Thyroid gland (tissue), 4 donors: ENCODE data around the gene APRT.

Experiments
- CTCF ChIP-seq, 6 experiments: fragments of 200-600 bp in 3 of 6; fragments of 450-650 bp in 3 of 6; sonication (generic) in 3 of 6; IDR thresholded peaks; one replicate each; pipeline ENCODE4 v1.5.1; 2016 to 2019; ENCODE audit warnings: antibody characterized with exemption in 6 of 6, mild to moderate bottlenecking in 2 of 6, inconsistent platforms in 1 of 6, moderate library complexity in 1 of 6
- POLR2A ChIP-seq, 2 donors: fragments of 450-650 bp; IDR thresholded peaks; one replicate each; pipeline ENCODE4 v1.6.1; 2017; ENCODE audit warnings: antibody characterized with exemption in 2 of 2, mild to moderate bottlenecking in 2 of 2, moderate library complexity in 1 of 2

DNA sequence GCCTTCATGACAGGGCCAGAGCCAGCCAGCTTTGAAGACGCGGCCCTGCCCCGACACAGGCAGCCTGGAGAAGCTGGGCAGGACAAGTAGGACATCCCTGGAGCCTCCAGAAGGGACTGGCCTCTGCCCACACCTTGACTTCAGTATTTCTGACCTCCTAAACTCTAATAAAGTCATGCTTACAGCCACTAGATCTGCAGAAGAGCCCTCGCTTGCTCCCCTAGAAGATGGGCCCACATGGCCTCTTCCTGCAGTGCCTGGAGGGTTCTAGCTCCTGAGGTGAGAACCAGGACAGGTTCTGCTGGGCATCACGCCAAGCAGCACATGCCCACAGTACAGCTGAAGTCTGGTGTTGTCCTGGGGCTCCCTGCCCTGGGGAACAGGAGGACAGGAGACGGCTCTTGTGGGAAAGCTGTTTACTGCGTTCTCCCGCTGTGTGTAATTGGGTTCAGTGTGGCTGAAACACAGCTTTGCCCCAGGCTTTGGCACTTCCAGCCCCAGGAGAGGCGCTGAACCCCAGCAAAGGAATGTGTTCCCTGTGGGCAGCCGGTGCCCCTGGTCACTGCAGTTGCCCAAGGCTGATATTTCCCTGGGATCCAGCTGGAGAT, 2.6 kb downstream of the APRT start:
- TF ChIP-seq CTCF (IDR thresholded peaks at IDR 0.05): no peak
- no peak for TF ChIP-seq POLR2A (IDR thresholded peaks at IDR 0.05)
